H1 (cell line): ENCODE measurements around the gene LAMB3. TPM values are rescaled to one million over a fixed set of nuclear protein-coding genes. Genes with fewer than 3 reads are reported as not detected.

ENCODE experiments used
- CTCF ChIA-PET: fragments of 300-600 bp; sonication (Branson Sonifier 250); formaldehyde crosslinking; loops from one replicate; lab custom pipeline; 2021; ENCODE audit not compliant: partially characterized antibody; lab: Charles Lee
- POLR2A ChIA-PET: fragments of 300-600 bp; sonication (Branson Sonifier 250); formaldehyde crosslinking; loops from one replicate; lab custom pipeline; 2021; ENCODE audit warnings: inconsistent platforms; ENCODE audit not compliant: partially characterized antibody; lab: Charles Lee
- DNase-seq, 2 experiments: peaks; one replicate each; pipeline versions ENCODE4 v3.0.0 to v3.0.0-alpha.2; 2010 to 2022; ENCODE audit warnings: low spot score in 2 of 2, low read depth in 1 of 2, mixed read lengths in 1 of 2
- FAIRE-seq: peaks from 2 replicates; lab custom pipeline; 2011; peaks lifted over from hg19 to GRCh38; lab: Jason Lieb, UNC
- H2AFZ ChIP-seq: 2 replicates; pipeline ENCODE4 v1.8.1; 2012; ENCODE audit warnings: low read length, inconsistent platforms
- H2AK5ac ChIP-seq: 2 replicates; pipeline ENCODE4 v1.6.1; 2013; ENCODE audit warnings: low read depth, low read length
- H2BK120ac ChIP-seq: replicated peaks from 2 replicates; pipeline ENCODE3; 2013; ENCODE audit warnings: low read depth, low read length, inconsistent platforms
- H2BK12ac ChIP-seq: 2 replicates; pipeline ENCODE4 v1.6.1; 2013; ENCODE audit warnings: low read depth, low read length
- H2BK15ac ChIP-seq: 2 replicates; pipeline ENCODE4 v1.6.1; 2013; ENCODE audit warnings: low read length
- H2BK20ac ChIP-seq: 2 replicates; pipeline ENCODE4 v1.6.1; 2013; ENCODE audit warnings: low read length
- H2BK5ac ChIP-seq: 2 replicates; pipeline ENCODE4 v1.6.1; 2013; ENCODE audit warnings: low read depth, low read length
- H3K14ac ChIP-seq: 2 replicates; pipeline ENCODE4 v1.6.1; 2013; ENCODE audit warnings: inconsistent platforms; ENCODE audit not compliant: insufficient read length
- H3K18ac ChIP-seq: 2 replicates; pipeline ENCODE4 v1.6.1; 2013; ENCODE audit warnings: low read length; ENCODE audit errors: extremely low read depth
- H3K23ac ChIP-seq: 2 replicates; pipeline ENCODE4 v1.6.1; 2013; ENCODE audit warnings: inconsistent platforms; ENCODE audit not compliant: insufficient read length
- H3K23me2 ChIP-seq: 2 replicates; pipeline ENCODE4 v1.6.1; 2013; ENCODE audit warnings: low read depth, low read length
- H3K27ac ChIP-seq: 2 replicates; pipeline ENCODE4 v1.6.1; 2011; ENCODE audit warnings: low read depth, low read length, inconsistent platforms
- H3K27me3 ChIP-seq, 4 experiments: replicated peaks in 1 of 4; 1 replicate in 1 of 4; 2 replicates in 3 of 4; pipeline versions ENCODE4 v1.6.1 to v1.8.1; 2011 to 2013; ENCODE audit warnings: low read length in 3 of 4, mild to moderate bottlenecking in 3 of 4, inconsistent platforms in 2 of 4, mixed read lengths in 2 of 4, moderate library complexity in 1 of 4; ENCODE audit not compliant: control insufficient read depth in 3 of 4, insufficient read depth in 3 of 4; ENCODE audit errors: extremely low read depth in 1 of 4
- H3K36me3 ChIP-seq, 4 experiments: 2 replicates each; pipeline versions ENCODE4 v1.6.1 to v1.8.1; 2011 to 2013; ENCODE audit warnings: mild to moderate bottlenecking in 4 of 4, low read length in 3 of 4, moderate library complexity in 2 of 4, control low read depth in 1 of 4, inconsistent platforms in 1 of 4; ENCODE audit not compliant: insufficient read depth in 4 of 4, control insufficient read depth in 2 of 4
- H3K4ac ChIP-seq: replicated peaks from 2 replicates; pipeline ENCODE3; 2013; ENCODE audit warnings: low read length, low read depth, mixed read lengths, inconsistent platforms; ENCODE audit not compliant: insufficient read length
- H3K4me1 ChIP-seq, 4 experiments: replicated peaks in 1 of 4; 1 replicate in 1 of 4; 2 replicates in 3 of 4; pipeline versions ENCODE4 v1.6.1 to v1.8.1; 2011 to 2013; ENCODE audit warnings: low read length in 3 of 4, inconsistent platforms in 2 of 4, mixed read lengths in 1 of 4; ENCODE audit not compliant: insufficient read depth in 4 of 4, control insufficient read depth in 3 of 4
- H3K4me2 ChIP-seq, 2 experiments: 2 replicates each; pipeline versions ENCODE4 v1.6.1 to v1.8.1; 2011 to 2013; ENCODE audit warnings: low read depth in 2 of 2, low read length in 2 of 2, control low read depth in 1 of 2, inconsistent platforms in 1 of 2, mild to moderate bottlenecking in 1 of 2; ENCODE audit not compliant: insufficient read depth in 1 of 2
- H3K4me3 ChIP-seq, 4 experiments: fragments of 200-600, 300-600 bp in 1 of 4; sonication (generic), shearing (Covaris generic), sonication (Bioruptor Twin) in 1 of 4; 2 replicates each; pipeline versions ENCODE4 v1.5.1 to v1.8.1; 2011 to 2016; ENCODE audit warnings: low read length in 4 of 4, low read depth in 3 of 4, control low read depth in 2 of 4, inconsistent platforms in 2 of 4, mild to moderate bottlenecking in 2 of 4, mixed read lengths in 1 of 4, moderate library complexity in 1 of 4; ENCODE audit not compliant: insufficient read depth in 2 of 4; ENCODE audit errors: extremely low read depth in 1 of 4
- H3K56ac ChIP-seq: replicated peaks from 2 replicates; pipeline ENCODE3; 2013; ENCODE audit warnings: low read depth, mild to moderate bottlenecking, mixed read lengths, low read length, inconsistent platforms; ENCODE audit not compliant: insufficient read length
- H3K79me1 ChIP-seq: 2 replicates; pipeline ENCODE4 v1.6.1; 2013; ENCODE audit warnings: low read depth, low read length, control low read depth
- H3K79me2 ChIP-seq, 2 experiments: 2 replicates each; pipeline versions ENCODE4 v1.6.1 to v1.8.1; 2012 to 2013; ENCODE audit warnings: low read length in 2 of 2, mild to moderate bottlenecking in 2 of 2, inconsistent platforms in 1 of 2; ENCODE audit not compliant: insufficient read depth in 2 of 2, control insufficient read depth in 1 of 2
- H3K9ac ChIP-seq, 4 experiments: replicated peaks in 1 of 4; 1 replicate in 1 of 4; 2 replicates in 3 of 4; pipeline versions ENCODE4 v1.6.1 to v1.8.1; 2011 to 2013; ENCODE audit warnings: low read depth in 3 of 4, low read length in 3 of 4, control low read depth in 2 of 4, mild to moderate bottlenecking in 2 of 4, moderate library complexity in 2 of 4, inconsistent platforms in 1 of 4; ENCODE audit errors: extremely low read depth in 1 of 4
- H3K9me3 ChIP-seq, 2 experiments: 2 replicates each; pipeline versions ENCODE4 v1.6.1 to v1.8.1; 2012 to 2013; ENCODE audit warnings: mild to moderate bottlenecking in 2 of 2, moderate library complexity in 2 of 2, control low read depth in 1 of 2, inconsistent platforms in 1 of 2, low read depth in 1 of 2, low read length in 1 of 2, mixed read lengths in 1 of 2; ENCODE audit not compliant: insufficient read depth in 2 of 2
- H4K20me1 ChIP-seq, 2 experiments: replicated peaks in 1 of 2; 2 replicates each; pipeline versions ENCODE3 to v1.8.1; 2011 to 2013; ENCODE audit warnings: inconsistent platforms in 2 of 2, low read length in 2 of 2, mild to moderate bottlenecking in 1 of 2; ENCODE audit not compliant: insufficient read depth in 2 of 2, control insufficient read depth in 1 of 2
- H4K5ac ChIP-seq: 2 replicates; pipeline ENCODE4 v1.6.1; 2013; ENCODE audit warnings: low read length, low read depth, mixed read lengths, inconsistent platforms; ENCODE audit not compliant: insufficient read length
- H4K8ac ChIP-seq: 2 replicates; pipeline ENCODE4 v1.8.0; 2013; ENCODE audit warnings: mild to moderate bottlenecking, moderate library complexity, low read length, inconsistent platforms; ENCODE audit not compliant: insufficient read depth; ENCODE audit errors: extremely low read depth
- H4K91ac ChIP-seq: replicated peaks from 2 replicates; pipeline ENCODE3; 2013; ENCODE audit warnings: low read length, mixed read lengths, inconsistent platforms; ENCODE audit not compliant: insufficient read length
- BCL11A ChIP-seq, 2 experiments: IDR thresholded peaks; one replicate each; pipeline ENCODE4 v1.6.1; 2011; ENCODE audit warnings: low read depth in 2 of 2, low read length in 2 of 2, mild to moderate bottlenecking in 2 of 2
- EP300 ChIP-seq, 2 experiments: IDR thresholded peaks; 1 replicate in 1 of 2; 2 replicates in 1 of 2; pipeline ENCODE4 v1.6.1; 2011 to 2012; ENCODE audit warnings: low read depth in 2 of 2, low read length in 2 of 2, mild to moderate bottlenecking in 2 of 2, borderline replicate concordance in 1 of 2, inconsistent platforms in 1 of 2, moderate library complexity in 1 of 2
- POLR2AphosphoS5 ChIP-seq: IDR thresholded peaks from 2 replicates; pipeline ENCODE4 v1.6.1; 2011; ENCODE audit warnings: low read depth, low read length
- RXRA ChIP-seq: IDR thresholded peaks from 2 replicates; pipeline ENCODE4 v1.6.1; 2011; ENCODE audit warnings: low read depth, mild to moderate bottlenecking, low read length, moderate library complexity; ENCODE audit not compliant: insufficient read depth
- SIN3A ChIP-seq, 2 experiments: IDR thresholded peaks in 1 of 2; conservative IDR thresholded peaks in 1 of 2; 2 replicates each; pipeline ENCODE4 v1.6.1; 2011 to 2012; ENCODE audit warnings: low read length in 2 of 2, improper control_type of control experiment in 1 of 2, low read depth in 1 of 2, mild to moderate bottlenecking in 1 of 2
- WGBS, 2 experiments: shearing (Covaris generic) in 1 of 2; methylation state at CpG; one replicate each; pipeline versions ENCODE4 v1.1.6 to v1.1.7; 2013 to 2015; ENCODE audit warnings: low lambda C conversion rate in 2 of 2, mixed read lengths in 2 of 2, inconsistent platforms in 1 of 2, low coverage in 1 of 2, missing lambda C conversion rate in 1 of 2; ENCODE audit not compliant: insufficient replicate concordance in 2 of 2, insufficient coverage in 1 of 2, insufficient read length in 1 of 2; ENCODE audit errors: extremely low coverage in 1 of 2, missing lambda C conversion rate in 1 of 2; 5-methylcytosine and 5-hydroxymethylcytosine counted together
- polyA plus RNA-seq, 7 experiments: library from polyadenylated mRNA; depleted of rRNA in 3 of 7; stranded (reverse) in 5 of 7; unstranded in 2 of 7; fragments of >200 nt in 5 of 7; fragments of 200-250 nt in 2 of 7; gene quantifications; 1 replicate in 5 of 7; 2 replicates in 1 of 7; 4 replicates in 1 of 7; pipeline versions ENCODE4 v1.2.1 to v1.2.3, GENCODE V29; 2011 to 2013; ENCODE audit warnings: missing spikeins in 2 of 7, mixed read lengths in 2 of 7
- total RNA-seq: library from RNA; stranded (reverse); fragmentation: NEBNext Ultra II Directional; extraction: Animal tissue kit (Norgen Biotek cat#: 25700); gene quantifications from 2 replicates; pipeline ENCODE4 v1.2.1, GENCODE V29; 2021

Gene LAMB3
- total and polyA plus RNA-seq, 2 of the 8 experiments (the other 6 are each of a cell fraction or from before 2014, with no cell fraction given), result 0.45 to 0.50 TPM

- no peak overlapping the region for H3K4ac ChIP-seq
- H2BK15ac ChIP-seq, result no peak overlapping the region
- no peak overlapping the region for H3K4me2 ChIP-seq
- no peak overlapping the region for H4K8ac ChIP-seq
- H2AFZ ChIP-seq, result no peak overlapping the region
- H3K23ac ChIP-seq, result no peak overlapping the region
- no peak for DNase-seq
- H3K27ac ChIP-seq, result no peak overlapping the region
- no peak overlapping the region for H3K4me3 ChIP-seq
- H3K9ac ChIP-seq, result no peak overlapping the region
- no peak overlapping the region for H2BK20ac ChIP-seq
- no peak for FAIRE-seq
- no peak overlapping the region for H2BK5ac ChIP-seq
- H3K36me3 ChIP-seq, result no peaks in the 10 kb centered on the region
- H2AK5ac ChIP-seq, result no peak overlapping the region
- H3K27me3 ChIP-seq, result no peaks in the 10 kb centered on the region
- no peak overlapping the region for H2BK120ac ChIP-seq
- no peak overlapping the region for H4K5ac ChIP-seq
- no peaks in the 10 kb centered on the region; a peak in 2 of 7 replicates for H3K4me1 ChIP-seq
- no peaks in the 10 kb centered on the region for H3K9me3 ChIP-seq
- no peak overlapping the region for H3K56ac ChIP-seq
- H3K79me1 ChIP-seq, result no peaks in the 10 kb centered on the region
- no peaks in the 10 kb centered on the region; the same call in 1 of the 2 replicates for H3K23me2 ChIP-seq
- WGBS, 2 experiments, result 88% methylated on average over 6 of the region's 6 CpGs; no CpG with 5 or more reads in 1 of the 2 experiments
- H4K91ac ChIP-seq, result no peak overlapping the region
- no peak overlapping the region for H3K14ac ChIP-seq
- no peak overlapping the region for H2BK12ac ChIP-seq
- H3K18ac ChIP-seq, result no peak overlapping the region
- no peaks in the 10 kb centered on the region for H4K20me1 ChIP-seq
- no peaks in the 10 kb centered on the region for H3K79me2 ChIP-seq
- ChIA-PET CTCF (interaction anchor here (0.6 to 28.8 kb wide), 8 partner anchors 8 to 87 kb away, joined by 3 to 636 read pairs (median 17); partner anchors contain the start of gene CAMK1G), POLR2A (no interaction called here)
- no peak for TF ChIP-seq SIN3A (conservative IDR thresholded peaks at IDR 0.05 in 1 of 2, IDR thresholded peaks at IDR 0.05 in 1 of 2; ENCODE audit: low read depth in 1 of 2, low read length in 2 of 2)
- no peak for TF ChIP-seq RXRA
- TF ChIP-seq BCL11A (IDR thresholded peaks at IDR 0.05; ENCODE audit: low read depth in 2 of 2, low read length in 2 of 2), result no peak
- TF ChIP-seq POLR2AphosphoS5, result no peak
- no peak for TF ChIP-seq EP300 (IDR thresholded peaks at IDR 0.05; ENCODE audit: borderline replicate concordance in 1 of 2, low read depth in 2 of 2, low read length in 2 of 2)
Measured at GRCh38 chr1:209618756-209619420, 33.3 kb downstream of the LAMB3 start.
